Smooth muscle cell of trachea (primary cell): ENCODE results near the gene COX7B2. TPM values are rescaled to one million over a fixed set of nuclear protein-coding genes. Genes with fewer than 3 reads are reported as not detected.

Experiments
- total RNA-seq: library from RNA; depleted of rRNA; stranded (reverse); fragments of >200 nt; gene quantifications from 2 replicates; pipeline ENCODE4 v1.2.1, GENCODE V29; 2014

COX7B2 gene
- not detected in 2 replicates for total RNA-seq

GRCh38 chr4:46909078-46909477 is at the start of gene COX7B2:
TSS of gene COX7B2 (minus strand) at chr4:46909245. CDS start at chr4:46735192, 174,053 bp downstream.

Other genes starting within 250 kb of the COX7B2 start
- gene GABRA4, start 84.3 kb upstream of the COX7B2 start, total RNA-seq: not detected in 2 replicates
- gene GABRB1, start 122.3 kb upstream of the COX7B2 start, total RNA-seq: 0.33 and 0.73 TPM in 2 replicates